Left ventricle myocardium superior (tissue), 1 donor: ENCODE results near the gene FADS2. TPM values are rescaled to one million over a fixed set of nuclear protein-coding genes. Genes with fewer than 3 reads are reported as not detected.
A peak's percentile ranks its signal among the peaks of the same experiment; 100 is the strongest.

Experiments
- ATAC-seq: fragments of 200-7000 bp; cut with Tn5 transposase; one replicate; pipeline ENCODE4 v1.9.1; 2020; ENCODE audit warnings: mild to moderate bottlenecking, moderate library complexity
- DNase-seq: peaks from one replicate; pipeline ENCODE4 v3.0.0-alpha.2; 2020
- intact Hi-C: fragments of 100-400 bp; cut with micrococcal nuclease; formaldehyde crosslinking; loops from one replicate; pipeline ENCODE4 v1.11.0; 2022
- total RNA-seq: library from RNA; stranded (reverse); fragmentation: NEBNext Ultra II Directional; extraction: Animal tissue kit (Norgen Biotek cat#: 25700); gene quantifications from one replicate; pipeline ENCODE4 v1.2.1, GENCODE V29; 2021
- donor health status: DM: no; HTN: yes; CAD: no; lungs with severe emphysema.

Gene FADS2
- total RNA-seq, 1 donor from 2014 or later: 24.7 TPM

GRCh38 chr11:61838921-61839320 is 10.8 kb downstream of the FADS2 start:
- no peak for DNase-seq
- intact Hi-C loops: no loop called here
- no peak for ATAC-seq

GRCh38 chr11:61839742-61840141 is 11.6 kb downstream of the FADS2 start:
- intact Hi-C loops: no loop called here
- DNase-seq (no peak), ATAC-seq (no peak)

GRCh38 chr11:61840371-61840770 is 12.3 kb downstream of the FADS2 start:
- intact Hi-C loops: no loop called here
- no peak for DNase-seq
- no peak for ATAC-seq

- DNase-seq (peak; percentile 61), ATAC-seq (peak; percentile 89)
- intact Hi-C loops: no loop called here
Observed at GRCh38 chr11:61841636-61842527, 13.8 kb downstream of the FADS2 start.

- intact Hi-C loops: no loop called here
- ATAC-seq (peak; percentile 43), DNase-seq (no peak)
Observed at GRCh38 chr11:61842528-61842820, 14.4 kb downstream of the FADS2 start.

- intact Hi-C loops: no loop called here
- ATAC-seq: no peak
- no peak for DNase-seq
Observed at GRCh38 chr11:61844909-61845565, 16.9 kb downstream of the FADS2 start.

- DNase-seq (no peak), ATAC-seq (no peak)
- intact Hi-C loops: no loop called here
Observed at GRCh38 chr11:61846362-61847020, 18.4 kb downstream of the FADS2 start.

GRCh38 chr11:61847914-61848581 is 19.9 kb downstream of the FADS2 start:
- DNase-seq: no peak

GRCh38 chr11:61848631-61849030 is 20.5 kb downstream of the FADS2 start:
- ATAC-seq (no peak), DNase-seq (no peak)
- intact Hi-C loops: no loop called here

More at GRCh38 chr11:61847914-61848581, 19.9 kb downstream of the FADS2 start:
- no peak for ATAC-seq
- intact Hi-C loops: no loop called here

GRCh38 chr11:61850687-61851086 is 22.6 kb downstream of the FADS2 start:
- ATAC-seq: peak; percentile 18
- no peak for DNase-seq
- intact Hi-C loops: no loop called here

GRCh38 chr11:61851113-61851899 is 23.2 kb downstream of the FADS2 start:
- peak; percentile 87 for DNase-seq
- ATAC-seq: peak; percentile 93
- intact Hi-C loops: no loop called here

- ATAC-seq: no peak
- intact Hi-C loops: no loop called here
- no peak for DNase-seq
Observed at GRCh38 chr11:61851900-61852295, 23.8 kb downstream of the FADS2 start.

GRCh38 chr11:61853698-61854169 is 25.6 kb downstream of the FADS2 start:
- ATAC-seq (peak; percentile 31), DNase-seq (no peak)
- intact Hi-C loops: no loop called here

- ATAC-seq: no peak
- intact Hi-C loops: no loop called here
- no peak for DNase-seq
Observed at GRCh38 chr11:61854206-61854895, 26.3 kb downstream of the FADS2 start.

- ATAC-seq (no peak), DNase-seq (no peak)
- intact Hi-C loops: no loop called here
Observed at GRCh38 chr11:61854966-61855714, 27.0 kb downstream of the FADS2 start.

- intact Hi-C loops: no loop called here
- ATAC-seq (no peak), DNase-seq (no peak)
Observed at GRCh38 chr11:61855939-61856680, 28.0 kb downstream of the FADS2 start.
